ENCODE data around the gene TMCC3. TPM values are rescaled to one million over a fixed set of nuclear protein-coding genes. Genes with fewer than 3 reads are reported as not detected.

Gene TMCC3
- total and polyA plus RNA-seq, 9 of the 15 experiments (the other 6 are each of a cell fraction or from before 2014, with no cell fraction given): not detected

GRCh38 chr12:94616203-94616729 lies 34.1 kb downstream of the TMCC3 start (continued):
- TF ChIP-seq ZNF12 (CRISPR knock-in tag; IDR thresholded peaks at IDR 0.05) (no peak), SMAD4 (CRISPR knock-in tag; conservative IDR thresholded peaks at IDR 0.05) (peak; percentile 76), HNRNPH1 (optimal IDR thresholded peaks at IDR 0.05; ENCODE audit: low read depth, low read length) (no peak), ID3 (CRISPR knock-in tag; IDR thresholded peaks at IDR 0.05) (no peak), ID3 (tag; IDR thresholded peaks at IDR 0.05) (no peak), ZNF23 (CRISPR knock-in tag; IDR thresholded peaks at IDR 0.05) (no peak), NRF1 (conservative IDR thresholded peaks at IDR 0.05 in 1 of 2, IDR thresholded peaks at IDR 0.05 in 1 of 2) (0 out of 4 replicates have a peak, but pooled peaks have one; percentile 7 to 25), CBX3 (IDR thresholded peaks at IDR 0.05; ENCODE audit: borderline replicate concordance in 1 of 2, low read length in 2 of 2) (peak in 1 of 2 experiments; percentile 37; a peak in 1 of 3 replicates), ELF1 (tag; IDR thresholded peaks at IDR 0.05) (no peak), NELFE (IDR thresholded peaks at IDR 0.05; ENCODE audit: insufficient read depth, insufficient read length) (no peak), KLF6 (CRISPR knock-in tag; IDR thresholded peaks at IDR 0.05; ENCODE audit: borderline replicate concordance) (no peak), ZNF699 (CRISPR knock-in tag; IDR thresholded peaks at IDR 0.05; ENCODE audit: insufficient replicate concordance) (no peak), ETV1 (tag; conservative IDR thresholded peaks at IDR 0.05; ENCODE audit: low read depth) (no peak), ETV5 (CRISPR knock-in tag; IDR thresholded peaks at IDR 0.05; ENCODE audit: low read depth) (no peak), FOXA3 (CRISPR knock-in tag; conservative IDR thresholded peaks at IDR 0.05 in 1 of 2, IDR thresholded peaks at IDR 0.05 in 1 of 2) (no peak), SRSF7 (optimal IDR thresholded peaks at IDR 0.05; ENCODE audit: low read depth, low read length) (no peak)
- TF ChIP-seq, protein P1, sequence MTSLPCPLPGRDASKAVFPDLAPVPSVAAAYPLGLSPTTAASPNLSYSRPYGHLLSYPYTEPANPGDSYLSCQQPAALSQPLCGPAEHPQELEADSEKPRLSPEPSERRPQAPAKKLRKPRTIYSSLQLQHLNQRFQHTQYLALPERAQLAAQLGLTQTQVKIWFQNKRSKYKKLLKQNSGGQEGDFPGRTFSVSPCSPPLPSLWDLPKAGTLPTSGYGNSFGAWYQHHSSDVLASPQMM (CRISPR knock-in tag; IDR thresholded peaks at IDR 0.05): no peak
- TF ChIP-seq, protein P2, sequence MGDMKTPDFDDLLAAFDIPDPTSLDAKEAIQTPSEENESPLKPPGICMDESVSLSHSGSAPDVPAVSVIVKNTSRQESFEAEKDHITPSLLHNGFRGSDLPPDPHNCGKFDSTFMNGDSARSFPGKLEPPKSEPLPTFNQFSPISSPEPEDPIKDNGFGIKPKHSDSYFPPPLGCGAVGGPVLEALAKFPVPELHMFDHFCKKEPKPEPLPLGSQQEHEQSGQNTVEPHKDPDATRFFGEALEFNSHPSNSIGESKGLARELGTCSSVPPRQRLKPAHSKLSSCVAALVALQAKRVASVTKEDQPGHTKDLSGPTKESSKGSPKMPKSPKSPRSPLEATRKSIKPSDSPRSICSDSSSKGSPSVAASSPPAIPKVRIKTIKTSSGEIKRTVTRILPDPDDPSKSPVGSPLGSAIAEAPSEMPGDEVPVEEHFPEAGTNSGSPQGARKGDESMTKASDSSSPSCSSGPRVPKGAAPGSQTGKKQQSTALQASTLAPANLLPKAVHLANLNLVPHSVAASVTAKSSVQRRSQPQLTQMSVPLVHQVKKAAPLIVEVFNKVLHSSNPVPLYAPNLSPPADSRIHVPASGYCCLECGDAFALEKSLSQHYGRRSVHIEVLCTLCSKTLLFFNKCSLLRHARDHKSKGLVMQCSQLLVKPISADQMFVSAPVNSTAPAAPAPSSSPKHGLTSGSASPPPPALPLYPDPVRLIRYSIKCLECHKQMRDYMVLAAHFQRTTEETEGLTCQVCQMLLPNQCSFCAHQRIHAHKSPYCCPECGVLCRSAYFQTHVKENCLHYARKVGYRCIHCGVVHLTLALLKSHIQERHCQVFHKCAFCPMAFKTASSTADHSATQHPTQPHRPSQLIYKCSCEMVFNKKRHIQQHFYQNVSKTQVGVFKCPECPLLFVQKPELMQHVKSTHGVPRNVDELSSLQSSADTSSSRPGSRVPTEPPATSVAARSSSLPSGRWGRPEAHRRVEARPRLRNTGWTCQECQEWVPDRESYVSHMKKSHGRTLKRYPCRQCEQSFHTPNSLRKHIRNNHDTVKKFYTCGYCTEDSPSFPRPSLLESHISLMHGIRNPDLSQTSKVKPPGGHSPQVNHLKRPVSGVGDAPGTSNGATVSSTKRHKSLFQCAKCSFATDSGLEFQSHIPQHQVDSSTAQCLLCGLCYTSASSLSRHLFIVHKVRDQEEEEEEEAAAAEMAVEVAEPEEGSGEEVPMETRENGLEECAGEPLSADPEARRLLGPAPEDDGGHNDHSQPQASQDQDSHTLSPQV (IDR thresholded peaks at IDR 0.05): no peak
- TF ChIP-seq, protein P3, sequence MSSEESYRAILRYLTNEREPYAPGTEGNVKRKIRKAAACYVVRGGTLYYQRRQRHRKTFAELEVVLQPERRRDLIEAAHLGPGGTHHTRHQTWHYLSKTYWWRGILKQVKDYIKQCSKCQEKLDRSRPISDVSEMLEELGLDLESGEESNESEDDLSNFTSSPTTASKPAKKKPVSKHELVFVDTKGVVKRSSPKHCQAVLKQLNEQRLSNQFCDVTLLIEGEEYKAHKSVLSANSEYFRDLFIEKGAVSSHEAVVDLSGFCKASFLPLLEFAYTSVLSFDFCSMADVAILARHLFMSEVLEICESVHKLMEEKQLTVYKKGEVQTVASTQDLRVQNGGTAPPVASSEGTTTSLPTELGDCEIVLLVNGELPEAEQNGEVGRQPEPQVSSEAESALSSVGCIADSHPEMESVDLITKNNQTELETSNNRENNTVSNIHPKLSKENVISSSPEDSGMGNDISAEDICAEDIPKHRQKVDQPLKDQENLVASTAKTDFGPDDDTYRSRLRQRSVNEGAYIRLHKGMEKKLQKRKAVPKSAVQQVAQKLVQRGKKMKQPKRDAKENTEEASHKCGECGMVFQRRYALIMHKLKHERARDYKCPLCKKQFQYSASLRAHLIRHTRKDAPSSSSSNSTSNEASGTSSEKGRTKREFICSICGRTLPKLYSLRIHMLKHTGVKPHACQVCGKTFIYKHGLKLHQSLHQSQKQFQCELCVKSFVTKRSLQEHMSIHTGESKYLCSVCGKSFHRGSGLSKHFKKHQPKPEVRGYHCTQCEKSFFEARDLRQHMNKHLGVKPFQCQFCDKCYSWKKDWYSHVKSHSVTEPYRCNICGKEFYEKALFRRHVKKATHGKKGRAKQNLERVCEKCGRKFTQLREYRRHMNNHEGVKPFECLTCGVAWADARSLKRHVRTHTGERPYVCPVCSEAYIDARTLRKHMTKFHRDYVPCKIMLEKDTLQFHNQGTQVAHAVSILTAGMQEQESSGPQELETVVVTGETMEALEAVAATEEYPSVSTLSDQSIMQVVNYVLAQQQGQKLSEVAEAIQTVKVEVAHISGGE (CRISPR knock-in tag; IDR thresholded peaks at IDR 0.05): peak in 1 of 3 experiments; percentile 41; a peak in 1 of 6 replicates

All from K562 (cell line).